ENCODE data around the gene IRX4. TPM values are rescaled to one million over a fixed set of nuclear protein-coding genes. Genes with fewer than 3 reads are reported as not detected.
"Not testable (repeated sequence)": the region's sequence is repeated elsewhere in the genome, so short reads cannot be mapped to it uniquely, and the experiment has no call there.

Gene IRX4
- total RNA-seq, 2 experiments from 2014 or later = not detected

- Mint-ChIP-seq H3K27ac (no peak overlapping the region), H3K27me3 (peaks cover 81% of the 10 kb centered on the region), H3K9me3 (no peaks in the 10 kb centered on the region), H3K4me1 (no peaks in the 10 kb centered on the region), H3K36me3 (no peaks in the 10 kb centered on the region), H3K4me3 (no peak overlapping the region)
- DNase-seq = no peak
Observed at GRCh38 chr5:1852324-1852947, 30.3 kb downstream of the IRX4 start.

- Mint-ChIP-seq H3K27me3 (peaks cover 77% of the 10 kb centered on the region), H3K27ac (no peak overlapping the region), H3K9me3 (no peaks in the 10 kb centered on the region), H3K36me3 (no peaks in the 10 kb centered on the region), H3K4me1 (no peaks in the 10 kb centered on the region), H3K4me3 (no peak overlapping the region)
- no peak for DNase-seq
Observed at GRCh38 chr5:1851290-1851934, 31.3 kb downstream of the IRX4 start.

GRCh38 chr5:1850324-1851154 is 32.2 kb downstream of the IRX4 start:
- H3K9me3 Mint-ChIP-seq = no peaks in the 10 kb centered on the region

GRCh38 chr5:1847611-1848010 is 35.1 kb downstream of the IRX4 start:
- Mint-ChIP-seq H3K27me3 (peaks cover 41% of the 10 kb centered on the region), H3K36me3 (no peaks in the 10 kb centered on the region), H3K4me3 (no peak overlapping the region), H3K9me3 (no peaks in the 10 kb centered on the region), H3K4me1 (no peaks in the 10 kb centered on the region), H3K27ac (no peak overlapping the region)
- DNase-seq = no peak

More at GRCh38 chr5:1850324-1851154, 32.2 kb downstream of the IRX4 start:
- H3K4me3 Mint-ChIP-seq = no peak overlapping the region
- H3K4me1 Mint-ChIP-seq = no peaks in the 10 kb centered on the region
- no peak overlapping the region for H3K27ac Mint-ChIP-seq
- H3K27me3 Mint-ChIP-seq = peaks cover 68% of the 10 kb centered on the region
- no peak for DNase-seq
- H3K36me3 Mint-ChIP-seq = no peaks in the 10 kb centered on the region

GRCh38 chr5:1847056-1847455 is 35.7 kb downstream of the IRX4 start:
- H3K9me3 Mint-ChIP-seq = no peaks in the 10 kb centered on the region
- DNase-seq = no peak
- no peak overlapping the region for H3K27ac Mint-ChIP-seq
- H3K4me3 Mint-ChIP-seq = no peak overlapping the region
- no peaks in the 10 kb centered on the region for H3K36me3 Mint-ChIP-seq
- peaks cover 38% of the 10 kb centered on the region for H3K27me3 Mint-ChIP-seq
- no peaks in the 10 kb centered on the region for H3K4me1 Mint-ChIP-seq

GRCh38 chr5:1846583-1846982 is 36.1 kb downstream of the IRX4 start:
- no peaks in the 10 kb centered on the region for H3K9me3 Mint-ChIP-seq
- H3K4me1 Mint-ChIP-seq = no peaks in the 10 kb centered on the region
- no peak overlapping the region for H3K4me3 Mint-ChIP-seq
- H3K27me3 Mint-ChIP-seq = peaks cover 34% of the 10 kb centered on the region
- no peak for DNase-seq
- H3K27ac Mint-ChIP-seq = no peak overlapping the region
- H3K36me3 Mint-ChIP-seq = no peaks in the 10 kb centered on the region

- H3K4me1 Mint-ChIP-seq = no peaks in the 10 kb centered on the region
- H3K9me3 Mint-ChIP-seq = no peaks in the 10 kb centered on the region
- peaks cover 30% of the 10 kb centered on the region for H3K27me3 Mint-ChIP-seq
- no peaks in the 10 kb centered on the region for H3K36me3 Mint-ChIP-seq
- no peak overlapping the region for H3K27ac Mint-ChIP-seq
- no peak overlapping the region for H3K4me3 Mint-ChIP-seq
- DNase-seq = no peak
Observed at GRCh38 chr5:1845696-1846095, 37.0 kb downstream of the IRX4 start.

GRCh38 chr5:1844708-1845436 is 37.9 kb downstream of the IRX4 start:
- H3K36me3 Mint-ChIP-seq = no peaks in the 10 kb centered on the region
- peaks cover 29% of the 10 kb centered on the region for H3K27me3 Mint-ChIP-seq
- no peaks in the 10 kb centered on the region for H3K9me3 Mint-ChIP-seq
- DNase-seq = no peak
- H3K4me3 Mint-ChIP-seq = no peak overlapping the region
- no peak overlapping the region for H3K27ac Mint-ChIP-seq
- no peaks in the 10 kb centered on the region for H3K4me1 Mint-ChIP-seq

GRCh38 chr5:1843761-1844160 is 39.0 kb downstream of the IRX4 start:
- not testable (repeated sequence) for H3K36me3 Mint-ChIP-seq, H3K9me3 Mint-ChIP-seq, H3K4me3 Mint-ChIP-seq, H3K4me1 Mint-ChIP-seq, DNase-seq, H3K27ac Mint-ChIP-seq
- peaks cover 29% of the 10 kb centered on the region for H3K27me3 Mint-ChIP-seq

- no peak overlapping the region for H3K4me3 Mint-ChIP-seq
- H3K4me1 Mint-ChIP-seq = no peaks in the 10 kb centered on the region
- no peak overlapping the region for H3K27ac Mint-ChIP-seq
- H3K36me3 Mint-ChIP-seq = no peaks in the 10 kb centered on the region
- DNase-seq = no peak
- H3K27me3 Mint-ChIP-seq = peaks cover 21% of the 10 kb centered on the region
- H3K9me3 Mint-ChIP-seq = no peaks in the 10 kb centered on the region
Observed at GRCh38 chr5:1842004-1842819, 40.5 kb downstream of the IRX4 start.

GRCh38 chr5:1840741-1841521 is 41.8 kb downstream of the IRX4 start:
- Mint-ChIP-seq H3K9me3 (no peaks in the 10 kb centered on the region), H3K4me1 (no peaks in the 10 kb centered on the region), H3K27ac (no peak overlapping the region), H3K4me3 (no peak overlapping the region), H3K36me3 (no peaks in the 10 kb centered on the region), H3K27me3 (peaks cover 21% of the 10 kb centered on the region)
- DNase-seq = no peak

GRCh38 chr5:1840071-1840547 is 42.6 kb downstream of the IRX4 start:
- no peaks in the 10 kb centered on the region for H3K36me3 Mint-ChIP-seq
- H3K9me3 Mint-ChIP-seq = no peaks in the 10 kb centered on the region
- H3K4me1 Mint-ChIP-seq = no peaks in the 10 kb centered on the region
- no peak overlapping the region for H3K4me3 Mint-ChIP-seq
- no peak overlapping the region for H3K27ac Mint-ChIP-seq
- peaks cover 21% of the 10 kb centered on the region for H3K27me3 Mint-ChIP-seq
- no peak for DNase-seq

GRCh38 chr5:1838013-1838412 is 44.7 kb downstream of the IRX4 start:
- H3K27ac Mint-ChIP-seq = no peak overlapping the region
- no peaks in the 10 kb centered on the region for H3K36me3 Mint-ChIP-seq
- no peaks in the 10 kb centered on the region for H3K4me1 Mint-ChIP-seq
- H3K4me3 Mint-ChIP-seq = no peak overlapping the region
- DNase-seq = no peak
- H3K9me3 Mint-ChIP-seq = no peaks in the 10 kb centered on the region
- peaks cover 27% of the 10 kb centered on the region for H3K27me3 Mint-ChIP-seq

Data from activated naive CD8-positive, alpha-beta T cell treated with anti-CD3 and anti-CD28 coated beads for 36 hours (primary cell).